Activated T-cell treated with anti-CD3 and anti-CD28 coated beads for 4 hours (primary cell): Measurements from ENCODE around the gene BMERB1.
"Not testable (repeated sequence)": the region's sequence is repeated elsewhere in the genome, so short reads cannot be mapped to it uniquely, and the experiment has no call there.

Source experiments
- DNase-seq: peaks from one replicate; pipeline ENCODE4 v3.0.0-alpha.2; 2020

Gene BMERB1

GRCh38 chr16:15571557-15571956 lies 137.2 kb downstream of the BMERB1 start:
- no peak for DNase-seq

- DNase-seq, result no peak
Observed at GRCh38 chr16:15572329-15573001, 138.1 kb downstream of the BMERB1 start.

- DNase-seq, result no peak
Observed at GRCh38 chr16:15573274-15573895, 139.0 kb downstream of the BMERB1 start.

- not testable (repeated sequence) for DNase-seq
Observed at GRCh38 chr16:15573896-15574613, 139.7 kb downstream of the BMERB1 start.

GRCh38 chr16:15574614-15574948 lies 140.2 kb downstream of the BMERB1 start:
- no peak for DNase-seq

GRCh38 chr16:15575293-15576049 lies 141.1 kb downstream of the BMERB1 start:
- no peak for DNase-seq

GRCh38 chr16:15576960-15577958 lies 142.9 kb downstream of the BMERB1 start:
- DNase-seq, result no peak

- no peak for DNase-seq
Observed at GRCh38 chr16:15578824-15579223, 144.4 kb downstream of the BMERB1 start.

GRCh38 chr16:15581127-15581815 lies 146.9 kb downstream of the BMERB1 start:
- DNase-seq, result no peak

GRCh38 chr16:15583526-15583925 lies 149.1 kb downstream of the BMERB1 start:
- no peak for DNase-seq

- DNase-seq, result no peak
Observed at GRCh38 chr16:15585956-15586355, 151.6 kb downstream of the BMERB1 start.

GRCh38 chr16:15586716-15587115 lies 152.3 kb downstream of the BMERB1 start:
- DNase-seq, result no peak

GRCh38 chr16:15587152-15587825 lies 152.9 kb downstream of the BMERB1 start:
- no peak for DNase-seq

- DNase-seq, result no peak
Observed at GRCh38 chr16:15592324-15592723, 157.9 kb downstream of the BMERB1 start.

- DNase-seq, result no peak
Observed at GRCh38 chr16:15593235-15593634, 158.8 kb downstream of the BMERB1 start.

- DNase-seq, result no peak
Observed at GRCh38 chr16:15594711-15595320, 160.4 kb downstream of the BMERB1 start.

- no peak for DNase-seq
Observed at GRCh38 chr16:15597135-15597534, 162.7 kb downstream of the BMERB1 start.

GRCh38 chr16:15597822-15598647 lies 163.6 kb downstream of the BMERB1 start:
- DNase-seq, result no peak

- DNase-seq, result no peak
Observed at GRCh38 chr16:15598648-15599190, 164.3 kb downstream of the BMERB1 start.
